Activated CD4-positive, alpha-beta memory T cell treated with anti-CD3 and anti-CD28 coated beads for 36 hours (primary cell): ENCODE data around the gene NGEF. TPM values are rescaled to one million over a fixed set of nuclear protein-coding genes. Genes with fewer than 3 reads are reported as not detected.

Experiments used
- CTCF ChIA-PET: fragments of 350-600 bp; sonication (Branson Sonifier 250); formaldehyde crosslinking; loops from one replicate; lab custom pipeline; 2021; ENCODE audit warnings: antibody characterized with exemption, inconsistent platforms; lab: Charles Lee
- POLR2A ChIA-PET: fragments of 350-600 bp; sonication (Branson Sonifier 250); formaldehyde crosslinking; loops from one replicate; lab custom pipeline; 2021; ENCODE audit warnings: antibody characterized with exemption; lab: Charles Lee
- DNase-seq: peaks from one replicate; pipeline ENCODE4 v3.0.0-alpha.2; 2020
- H3K27ac Mint-ChIP-seq: one replicate; pipeline ENCODE4 v1.8.0; 2021; ENCODE audit warnings: mixed read lengths
- H3K27me3 Mint-ChIP-seq: one replicate; pipeline ENCODE4 v1.8.0; 2021; ENCODE audit warnings: mixed read lengths
- H3K36me3 Mint-ChIP-seq: one replicate; pipeline ENCODE4 v1.8.0; 2021; ENCODE audit warnings: mixed read lengths
- H3K4me1 Mint-ChIP-seq: one replicate; pipeline ENCODE4 v1.8.0; 2021; ENCODE audit warnings: low read depth, mixed read lengths
- H3K4me3 Mint-ChIP-seq: one replicate; pipeline ENCODE4 v1.8.0; 2021; ENCODE audit warnings: mild to moderate bottlenecking, mixed read lengths
- H3K9me3 Mint-ChIP-seq: one replicate; pipeline ENCODE4 v1.8.0; 2021; ENCODE audit warnings: mixed read lengths
- intact Hi-C: fragments of 100-400 bp; cut with micrococcal nuclease; formaldehyde crosslinking; loops from one replicate; pipeline ENCODE4 v1.15.1; 2023
- total RNA-seq, 2 experiments: library from RNA; stranded (reverse); gene quantifications; one replicate each; pipeline ENCODE4 v1.2.3, GENCODE V29; 2021

Gene NGEF
- total RNA-seq, 2 experiments from 2014 or later = 4.2 to 5.4 TPM

GRCh38 chr2:232888839-232889529 is 124.1 kb downstream of the NGEF start:
- Mint-ChIP-seq H3K27ac (no peak overlapping the region), H3K4me1 (peaks cover 9% of the 10 kb centered on the region), H3K4me3 (no peak overlapping the region), H3K36me3 (no peaks in the 10 kb centered on the region), H3K9me3 (no peaks in the 10 kb centered on the region), H3K27me3 (peaks cover 17% of the 10 kb centered on the region)
- intact Hi-C loops = no loop called here
- ChIA-PET POLR2A (no interaction called here), CTCF (no interaction called here)
- DNase-seq = no peak

GRCh38 chr2:232888099-232888836 is 124.8 kb downstream of the NGEF start:
- intact Hi-C loops = no loop called here
- Mint-ChIP-seq H3K4me3 (no peak overlapping the region), H3K36me3 (no peaks in the 10 kb centered on the region), H3K27ac (no peak overlapping the region), H3K27me3 (peaks cover 17% of the 10 kb centered on the region), H3K9me3 (no peaks in the 10 kb centered on the region), H3K4me1 (peaks cover 9% of the 10 kb centered on the region)
- ChIA-PET POLR2A (no interaction called here), CTCF (no interaction called here)
- no peak for DNase-seq

- DNase-seq = no peak
- Mint-ChIP-seq H3K27me3 (peaks cover 14% of the 10 kb centered on the region), H3K4me1 (peaks cover 7% of the 10 kb centered on the region), H3K9me3 (no peaks in the 10 kb centered on the region), H3K36me3 (no peaks in the 10 kb centered on the region), H3K4me3 (no peak overlapping the region), H3K27ac (no peak overlapping the region)
- ChIA-PET CTCF (no interaction called here), POLR2A (no interaction called here)
- intact Hi-C loops = no loop called here
Observed at GRCh38 chr2:232887171-232887850, 125.7 kb downstream of the NGEF start.

GRCh38 chr2:232886632-232887031 is 126.4 kb downstream of the NGEF start:
- Mint-ChIP-seq H3K4me1 (peaks cover 7% of the 10 kb centered on the region), H3K27me3 (peaks cover 10% of the 10 kb centered on the region), H3K9me3 (no peaks in the 10 kb centered on the region), H3K27ac (no peak overlapping the region), H3K36me3 (no peaks in the 10 kb centered on the region), H3K4me3 (no peak overlapping the region)
- ChIA-PET POLR2A (no interaction called here), CTCF (no interaction called here)
- intact Hi-C loops = no loop called here
- DNase-seq = no peak

GRCh38 chr2:232886176-232886575 is 126.9 kb downstream of the NGEF start:
- H3K27ac Mint-ChIP-seq = no peak overlapping the region
- peaks cover 8% of the 10 kb centered on the region for H3K27me3 Mint-ChIP-seq
- CTCF ChIA-PET = no interaction called here
- H3K4me1 Mint-ChIP-seq = peaks cover 5% of the 10 kb centered on the region
- DNase-seq = no peak
- POLR2A ChIA-PET = no interaction called here
- no peaks in the 10 kb centered on the region for H3K36me3 Mint-ChIP-seq
- H3K4me3 Mint-ChIP-seq = no peak overlapping the region
- intact Hi-C loops = no loop called here
- H3K9me3 Mint-ChIP-seq = no peaks in the 10 kb centered on the region

- Mint-ChIP-seq H3K27ac (no peak overlapping the region), H3K4me3 (no peak overlapping the region), H3K36me3 (no peaks in the 10 kb centered on the region), H3K9me3 (no peaks in the 10 kb centered on the region), H3K4me1 (no peaks in the 10 kb centered on the region), H3K27me3 (peaks cover 2% of the 10 kb centered on the region)
- ChIA-PET CTCF (no interaction called here), POLR2A (no interaction called here)
- intact Hi-C loops = no loop called here
- no peak for DNase-seq
Observed at GRCh38 chr2:232885264-232885961, 127.6 kb downstream of the NGEF start.

- peak; percentile 0 for DNase-seq
- POLR2A ChIA-PET = no interaction called here
- Mint-ChIP-seq H3K27me3 (no peaks in the 10 kb centered on the region), H3K9me3 (no peaks in the 10 kb centered on the region), H3K36me3 (no peaks in the 10 kb centered on the region), H3K4me1 (no peaks in the 10 kb centered on the region), H3K27ac (no peak overlapping the region), H3K4me3 (no peak overlapping the region)
- intact Hi-C loops = no loop called here
- CTCF ChIA-PET = interaction anchor here (1.0 kb wide), 1 partner anchor 38 kb away, joined by 3 read pairs; no protein-coding TSS in a partner anchor
Observed at GRCh38 chr2:232884549-232885263, 128.3 kb downstream of the NGEF start.

GRCh38 chr2:232884001-232884421 is 129.0 kb downstream of the NGEF start:
- Mint-ChIP-seq H3K4me3 (no peak overlapping the region), H3K27ac (no peak overlapping the region), H3K9me3 (no peaks in the 10 kb centered on the region), H3K27me3 (no peaks in the 10 kb centered on the region), H3K4me1 (no peaks in the 10 kb centered on the region), H3K36me3 (no peaks in the 10 kb centered on the region)
- ChIA-PET POLR2A (no interaction called here), CTCF (interaction anchor here (1.0 kb wide), 1 partner anchor 38 kb away, joined by 3 read pairs; no protein-coding TSS in a partner anchor)
- intact Hi-C loops = no loop called here
- no peak for DNase-seq

- no peaks in the 10 kb centered on the region for H3K9me3 Mint-ChIP-seq
- no peaks in the 10 kb centered on the region for H3K27me3 Mint-ChIP-seq
- no peak overlapping the region for H3K27ac Mint-ChIP-seq
- H3K4me3 Mint-ChIP-seq = no peak overlapping the region
- intact Hi-C loops = no loop called here
- POLR2A ChIA-PET = interaction anchor here (0.9 kb wide), 1 partner anchor 20 kb away, joined by 3 read pairs; no protein-coding TSS in a partner anchor
- DNase-seq = no peak
- CTCF ChIA-PET = no interaction called here
- H3K36me3 Mint-ChIP-seq = no peaks in the 10 kb centered on the region
- H3K4me1 Mint-ChIP-seq = no peaks in the 10 kb centered on the region
Observed at GRCh38 chr2:232883116-232883721, 129.8 kb downstream of the NGEF start.

- H3K9me3 Mint-ChIP-seq = no peaks in the 10 kb centered on the region
- ChIA-PET CTCF (no interaction called here), POLR2A (interaction anchor here (0.9 kb wide), 1 partner anchor 20 kb away, joined by 3 read pairs; no protein-coding TSS in a partner anchor)
- no peak overlapping the region for H3K27ac Mint-ChIP-seq
- H3K27me3 Mint-ChIP-seq = peaks cover under 1% of the 10 kb centered on the region
- no peak overlapping the region for H3K4me3 Mint-ChIP-seq
- no peaks in the 10 kb centered on the region for H3K4me1 Mint-ChIP-seq
- intact Hi-C loops = no loop called here
- no peaks in the 10 kb centered on the region for H3K36me3 Mint-ChIP-seq
- no peak for DNase-seq
Observed at GRCh38 chr2:232882505-232883115, 130.4 kb downstream of the NGEF start.

- Mint-ChIP-seq H3K36me3 (no peaks in the 10 kb centered on the region), H3K9me3 (no peaks in the 10 kb centered on the region), H3K4me1 (no peaks in the 10 kb centered on the region), H3K27ac (no peak overlapping the region), H3K4me3 (no peak overlapping the region), H3K27me3 (peaks cover 2% of the 10 kb centered on the region)
- POLR2A ChIA-PET = no interaction called here
- intact Hi-C loops = no loop called here
- CTCF ChIA-PET = no interaction called here
- no peak for DNase-seq
Observed at GRCh38 chr2:232882085-232882484, 131.0 kb downstream of the NGEF start.
